DOHH2 (cell line): ENCODE measurements around the gene PTGIS.

ENCODE experiments used
- H3F3A ChIP-seq: fragments of 200-600 bp; sonication (generic), shearing (Covaris generic); 2 replicates; pipeline ENCODE4 v1.6.0; 2016; ENCODE audit warnings: antibody characterized with exemption, mild to moderate bottlenecking; ENCODE audit not compliant: control insufficient read depth, insufficient read depth
- H3K27ac ChIP-seq: fragments of 200-600 bp; sonication (generic); 2 replicates; pipeline ENCODE4 v1.5.1; 2014; ENCODE audit warnings: low read depth, mild to moderate bottlenecking, low read length, moderate library complexity
- H3K27me3 ChIP-seq: fragments of 200-600 bp; sonication (generic); 2 replicates; pipeline ENCODE4 v1.6.1; 2014; ENCODE audit warnings: mild to moderate bottlenecking, low read length, mixed read lengths; ENCODE audit not compliant: control insufficient read depth
- H3K36me3 ChIP-seq: fragments of 200-600 bp; sonication (generic); 2 replicates; pipeline ENCODE4 v1.6.1; 2014; ENCODE audit warnings: mild to moderate bottlenecking, low read length, moderate library complexity, mixed read lengths; ENCODE audit not compliant: control insufficient read depth
- H3K4me1 ChIP-seq: fragments of 200-600 bp; sonication (generic); 2 replicates; pipeline ENCODE4 v1.6.1; 2014; ENCODE audit warnings: mild to moderate bottlenecking, low read length, mixed read lengths; ENCODE audit not compliant: control insufficient read depth
- H3K4me2 ChIP-seq: fragments of 200-600 bp; sonication (generic); 2 replicates; pipeline ENCODE4 v1.6.0; 2014; ENCODE audit warnings: mild to moderate bottlenecking, low read length, moderate library complexity
- H3K4me3 ChIP-seq: fragments of 200-600 bp; sonication (generic); 2 replicates; pipeline ENCODE4 v1.5.1; 2014; ENCODE audit warnings: mild to moderate bottlenecking, low read length, mixed read lengths
- H3K79me2 ChIP-seq: fragments of 200-600 bp; sonication (generic); 2 replicates; pipeline ENCODE4 v1.6.1; 2014; ENCODE audit warnings: mild to moderate bottlenecking, low read length, mixed read lengths; ENCODE audit not compliant: control insufficient read depth
- H3K9me2 ChIP-seq: fragments of 200-600 bp; sonication (generic); replicated peaks from 2 replicates; pipeline ENCODE4 v1.6.1; 2014; ENCODE audit warnings: mild to moderate bottlenecking, low read length, mixed read lengths; ENCODE audit not compliant: control insufficient read depth
- H3K9me3 ChIP-seq: fragments of 200-600 bp; sonication (generic); 2 replicates; pipeline ENCODE4 v1.6.1; 2014; ENCODE audit warnings: antibody characterized with exemption, low read length, mixed read lengths; ENCODE audit not compliant: control insufficient read depth, insufficient read depth
- H4K20me1 ChIP-seq: fragments of 200-600 bp; sonication (generic); 2 replicates; pipeline ENCODE4 v1.6.0; 2014; ENCODE audit warnings: low read depth, mild to moderate bottlenecking, antibody characterized with exemption, low read length, moderate library complexity; ENCODE audit not compliant: control insufficient read depth, insufficient read depth
- CTCF ChIP-seq: fragments of 200-600 bp; sonication (generic); IDR thresholded peaks from one replicate; pipeline ENCODE4 v1.5.1; 2014; ENCODE audit warnings: antibody characterized with exemption, mild to moderate bottlenecking, low read depth, low read length; ENCODE audit not compliant: poor library complexity, severe bottlenecking
- EZH2phosphoT487 ChIP-seq: fragments of 200-600 bp; sonication (generic); IDR thresholded peaks from 2 replicates; pipeline ENCODE4 v1.6.1; 2017; ENCODE audit warnings: borderline replicate concordance, mild to moderate bottlenecking, antibody characterized with exemption, low read length, moderate library complexity, mixed read lengths

The PTGIS gene

GRCh38 chr20:49521356-49521755 lies 46.6 kb downstream of the PTGIS start:
- no peak for TF ChIP-seq CTCF
- no peak for TF ChIP-seq EZH2phosphoT487
- Histone ChIP-seq H3K9me2 (no peaks in the 10 kb centered on the region), H3K27me3 (0 out of 2 replicates have a peak, but pooled peaks cover 6% of the 10 kb centered on the region), H3K4me2 (no peak overlapping the region), H3K27ac (no peak overlapping the region), H3K4me1 (no peaks in the 10 kb centered on the region), H4K20me1 (no peaks in the 10 kb centered on the region), H3K9me3 (no peaks in the 10 kb centered on the region), H3F3A (no peaks in the 10 kb centered on the region), H3K36me3 (no peaks in the 10 kb centered on the region), H3K4me3 (no peak overlapping the region), H3K79me2 (no peaks in the 10 kb centered on the region)

- Histone ChIP-seq H3K9me3 (no peaks in the 10 kb centered on the region), H3K4me1 (no peaks in the 10 kb centered on the region), H3K4me3 (no peak overlapping the region), H4K20me1 (no peaks in the 10 kb centered on the region), H3K4me2 (no peak overlapping the region), H3K27ac (no peak overlapping the region), H3F3A (no peaks in the 10 kb centered on the region), H3K9me2 (no peaks in the 10 kb centered on the region), H3K79me2 (no peaks in the 10 kb centered on the region), H3K36me3 (no peaks in the 10 kb centered on the region), H3K27me3 (no peaks in the 10 kb centered on the region)
- TF ChIP-seq EZH2phosphoT487: no peak
- TF ChIP-seq CTCF: no peak
These were observed 48.1 kb downstream of the PTGIS start for GRCh38 chr20:49519777-49520359.

GRCh38 chr20:49519212-49519712 lies 48.7 kb downstream of the PTGIS start:
- Histone ChIP-seq H3F3A (no peaks in the 10 kb centered on the region), H3K27ac (no peak overlapping the region), H3K4me2 (no peak overlapping the region), H3K79me2 (no peaks in the 10 kb centered on the region), H3K27me3 (no peaks in the 10 kb centered on the region), H3K4me1 (no peaks in the 10 kb centered on the region), H3K36me3 (no peaks in the 10 kb centered on the region), H3K4me3 (no peak overlapping the region), H3K9me2 (no peaks in the 10 kb centered on the region), H3K9me3 (no peaks in the 10 kb centered on the region), H4K20me1 (no peaks in the 10 kb centered on the region)
- TF ChIP-seq CTCF: no peak
- TF ChIP-seq EZH2phosphoT487: no peak

- Histone ChIP-seq H3K9me3 (no peaks in the 10 kb centered on the region), H3K27me3 (no peaks in the 10 kb centered on the region), H3K4me3 (no peak overlapping the region), H3K4me1 (no peaks in the 10 kb centered on the region), H4K20me1 (no peaks in the 10 kb centered on the region), H3F3A (no peaks in the 10 kb centered on the region), H3K9me2 (no peaks in the 10 kb centered on the region), H3K36me3 (no peaks in the 10 kb centered on the region), H3K4me2 (no peak overlapping the region), H3K27ac (no peak overlapping the region), H3K79me2 (no peaks in the 10 kb centered on the region)
- TF ChIP-seq EZH2phosphoT487: no peak
- no peak for TF ChIP-seq CTCF
These were observed 49.4 kb downstream of the PTGIS start for GRCh38 chr20:49518576-49518975.
